MCF 10A (cell line): Measurements from ENCODE around the gene PUS1. TPM values are rescaled to one million over a fixed set of nuclear protein-coding genes. Genes with fewer than 3 reads are reported as not detected.

Source experiments
- BruUV-seq: library from RNA; stranded (reverse); fragments of 400-500 nt; replicated peaks from 2 replicates; lab custom pipeline; 2021; lab: Mats Ljungman, UMichigan
- CTCF ChIA-PET: fragments of 300-600 bp; sonication (Branson Sonifier 250); formaldehyde crosslinking; extraction: SDS; loops from one replicate; lab custom pipeline; 2021; ENCODE audit warnings: antibody characterized with exemption, inconsistent platforms; lab: Yijun Ruan, JAX
- POLR2A ChIA-PET: fragments of 300-600, 350-650 bp; sonication (Branson Sonifier 250); formaldehyde crosslinking; extraction: SDS; loops from one replicate; lab custom pipeline; 2020; ENCODE audit warnings: antibody characterized with exemption, inconsistent platforms; lab: Yijun Ruan, JAX
- DNase-seq: peaks from one replicate; pipeline ENCODE4 v3.0.0-alpha.2; 2018; ENCODE audit not compliant: unreplicated experiment
- H3K27ac Mint-ChIP-seq: one replicate; pipeline ENCODE4 v1.8.0; 2022; ENCODE audit warnings: mild to moderate bottlenecking, low read depth, mixed read lengths; ENCODE audit not compliant: unreplicated experiment
- H3K27me3 Mint-ChIP-seq: one replicate; pipeline ENCODE4 v1.8.0; 2022; ENCODE audit warnings: mixed read lengths; ENCODE audit not compliant: insufficient read depth, unreplicated experiment
- H3K36me3 Mint-ChIP-seq: one replicate; pipeline ENCODE4 v1.8.0; 2022; ENCODE audit warnings: mild to moderate bottlenecking, moderate library complexity, mixed read lengths; ENCODE audit not compliant: insufficient read depth, unreplicated experiment
- H3K4me1 Mint-ChIP-seq: one replicate; pipeline ENCODE4 v1.8.0; 2022; ENCODE audit warnings: mixed read lengths; ENCODE audit not compliant: insufficient read depth, unreplicated experiment
- H3K4me3 Mint-ChIP-seq: one replicate; pipeline ENCODE4 v1.8.0; 2022; ENCODE audit warnings: mild to moderate bottlenecking, moderate library complexity, mixed read lengths; ENCODE audit not compliant: unreplicated experiment
- H3K9me3 Mint-ChIP-seq: one replicate; pipeline ENCODE4 v1.8.0; 2022; ENCODE audit warnings: mixed read lengths; ENCODE audit not compliant: unreplicated experiment
- intact Hi-C: fragments of 100-400 bp; cut with micrococcal nuclease; formaldehyde crosslinking; loops from 2 replicates; pipeline ENCODE4 v1.14.1; 2022
- total RNA-seq: library from RNA; stranded (reverse); gene quantifications from 2 replicates; pipeline ENCODE4 v1.2.3, GENCODE V29; 2022
- TF ChIP-seq, protein P1 (sequence below): fragments of 200-600 bp; IDR thresholded peaks from one replicate; pipeline ENCODE4 v1.8.0; 2022; ENCODE audit warnings: antibody characterized with exemption, mild to moderate bottlenecking; ENCODE audit not compliant: unreplicated experiment

Gene PUS1
- total RNA-seq, 1 experiment from 2014 or later = 72.3 TPM

DNA sequence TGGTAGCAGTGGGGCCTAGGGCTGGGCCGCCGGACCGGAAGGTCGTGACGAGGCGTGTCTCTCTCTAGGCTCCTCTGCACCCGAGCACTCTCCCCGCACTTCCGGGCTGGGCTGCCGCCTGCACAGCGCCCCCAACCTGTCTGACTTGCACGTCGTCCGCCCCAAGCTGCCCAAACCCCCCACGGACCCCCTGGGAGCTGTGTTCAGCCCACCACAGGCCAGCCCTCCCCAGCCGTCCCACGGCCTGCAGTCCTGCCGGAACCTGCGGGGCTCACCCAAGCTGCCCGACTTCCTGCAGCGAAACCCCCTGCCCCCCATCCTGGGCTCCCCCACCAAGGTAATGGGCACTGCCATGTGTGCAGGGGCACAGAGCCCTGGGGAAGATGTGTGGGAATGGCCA is 13.3 kb upstream of the PUS1 start:
- Mint-ChIP-seq H3K36me3 (peaks cover 48% of the 10 kb centered on the region), H3K4me3 (no peak overlapping the region), H3K4me1 (peaks cover 9% of the 10 kb centered on the region), H3K9me3 (no peaks in the 10 kb centered on the region), H3K27me3 (no peaks in the 10 kb centered on the region), H3K27ac (no peak overlapping the region)
- CTCF ChIA-PET = interaction anchor here (0.7 kb wide), 2 partner anchors 32 to 120 kb away, joined by 3 to 4 read pairs; no protein-coding TSS in a partner anchor
- BruUV-seq = no TSS peak
- intact Hi-C loops = no loop called here
- TF ChIP-seq, protein P1, sequence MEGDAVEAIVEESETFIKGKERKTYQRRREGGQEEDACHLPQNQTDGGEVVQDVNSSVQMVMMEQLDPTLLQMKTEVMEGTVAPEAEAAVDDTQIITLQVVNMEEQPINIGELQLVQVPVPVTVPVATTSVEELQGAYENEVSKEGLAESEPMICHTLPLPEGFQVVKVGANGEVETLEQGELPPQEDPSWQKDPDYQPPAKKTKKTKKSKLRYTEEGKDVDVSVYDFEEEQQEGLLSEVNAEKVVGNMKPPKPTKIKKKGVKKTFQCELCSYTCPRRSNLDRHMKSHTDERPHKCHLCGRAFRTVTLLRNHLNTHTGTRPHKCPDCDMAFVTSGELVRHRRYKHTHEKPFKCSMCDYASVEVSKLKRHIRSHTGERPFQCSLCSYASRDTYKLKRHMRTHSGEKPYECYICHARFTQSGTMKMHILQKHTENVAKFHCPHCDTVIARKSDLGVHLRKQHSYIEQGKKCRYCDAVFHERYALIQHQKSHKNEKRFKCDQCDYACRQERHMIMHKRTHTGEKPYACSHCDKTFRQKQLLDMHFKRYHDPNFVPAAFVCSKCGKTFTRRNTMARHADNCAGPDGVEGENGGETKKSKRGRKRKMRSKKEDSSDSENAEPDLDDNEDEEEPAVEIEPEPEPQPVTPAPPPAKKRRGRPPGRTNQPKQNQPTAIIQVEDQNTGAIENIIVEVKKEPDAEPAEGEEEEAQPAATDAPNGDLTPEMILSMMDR = no peak
- DNase-seq = no peak
- POLR2A ChIA-PET = no interaction called here

GRCh38 chr12:131916306-131917138 is 12.6 kb upstream of the PUS1 start:
- TF ChIP-seq, protein P1 = no peak
- no peak for DNase-seq

DNA sequence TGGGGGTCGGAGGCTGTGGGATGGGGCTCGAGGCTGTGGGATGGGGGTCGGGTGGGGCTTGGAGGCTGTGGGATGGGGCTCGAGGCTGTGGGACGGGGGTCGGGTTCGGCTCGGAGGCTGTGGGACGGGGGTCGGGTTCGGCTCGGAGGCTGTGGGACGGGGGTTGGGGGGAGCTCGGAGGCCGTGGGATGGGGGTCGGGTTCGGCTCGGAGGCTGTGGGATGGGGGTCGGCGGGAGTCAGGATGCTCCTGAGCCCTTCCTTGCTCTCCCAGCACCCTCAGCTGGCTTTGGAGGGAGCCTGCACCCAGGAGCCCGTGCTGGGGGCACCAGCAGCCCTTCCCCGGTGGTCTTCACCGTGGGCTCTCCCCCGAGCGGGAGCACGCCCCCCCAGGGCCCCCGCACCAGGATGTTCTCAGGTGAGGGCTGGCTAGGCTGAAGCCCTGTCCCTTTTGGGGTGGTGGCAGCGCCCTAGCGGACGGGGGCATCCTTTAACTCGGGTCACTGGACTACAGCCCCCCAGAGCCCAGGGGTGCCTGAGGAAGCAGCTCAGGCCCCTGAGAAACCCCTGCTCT is 11.9 kb upstream of the PUS1 start:
- POLR2A ChIA-PET = no interaction called here
- Mint-ChIP-seq H3K4me3 (no peak overlapping the region), H3K27me3 (no peaks in the 10 kb centered on the region), H3K36me3 (peaks cover 53% of the 10 kb centered on the region), H3K9me3 (no peaks in the 10 kb centered on the region), H3K4me1 (peaks cover 6% of the 10 kb centered on the region), H3K27ac (no peak overlapping the region)
- BruUV-seq = no TSS peak
- CTCF ChIA-PET = interaction anchor here (1.2 kb wide), 1 partner anchor 81 kb away, joined by 5 read pairs; no protein-coding TSS in a partner anchor
- TF ChIP-seq, protein P1 = no peak
- intact Hi-C loops = no loop called here
- no peak for DNase-seq

More at GRCh38 chr12:131916306-131917138, 12.6 kb upstream of the PUS1 start:
- POLR2A ChIA-PET = no interaction called here
- BruUV-seq = no TSS peak
- intact Hi-C loops = no loop called here
- Mint-ChIP-seq H3K27me3 (no peaks in the 10 kb centered on the region), H3K4me1 (peaks cover 9% of the 10 kb centered on the region), H3K36me3 (peaks cover 52% of the 10 kb centered on the region), H3K9me3 (no peaks in the 10 kb centered on the region), H3K4me3 (no peak overlapping the region), H3K27ac (no peak overlapping the region)
- CTCF ChIA-PET = interaction anchor here (0.7 kb wide), 2 partner anchors 33 to 119 kb away, joined by 3 to 4 read pairs; no protein-coding TSS in a partner anchor

DNA sequence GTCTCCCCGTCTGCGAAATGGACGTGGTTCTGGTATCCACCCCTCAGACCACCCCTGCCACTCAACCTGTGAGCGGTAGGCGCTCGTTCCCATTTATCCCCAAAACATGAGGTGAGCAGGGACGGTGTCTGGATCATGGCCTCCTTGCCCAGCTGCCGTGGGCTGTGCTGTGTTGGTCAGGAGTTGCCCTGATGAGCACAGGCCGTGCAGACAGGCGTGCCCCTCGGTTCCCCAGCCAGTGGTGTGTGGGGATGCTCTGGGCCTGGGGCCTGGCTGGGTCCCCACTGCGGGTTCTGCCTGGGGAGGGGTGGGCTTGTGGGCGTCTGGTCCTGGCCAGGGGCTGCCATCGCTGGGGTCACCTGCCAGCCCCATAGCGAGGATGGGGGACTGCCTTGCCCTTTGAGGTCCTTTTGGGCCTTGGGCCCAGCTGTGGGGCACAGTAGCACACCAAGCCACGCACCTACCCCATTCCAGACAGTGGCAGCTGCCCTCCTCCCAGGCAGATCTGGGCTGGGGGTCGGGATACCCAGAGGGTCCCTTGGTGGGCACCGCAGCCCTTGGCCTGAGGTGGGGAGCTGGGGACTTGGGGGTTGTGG is 11.3 kb upstream of the PUS1 start:
- no TSS peak for BruUV-seq
- Mint-ChIP-seq H3K27me3 (no peaks in the 10 kb centered on the region), H3K9me3 (no peaks in the 10 kb centered on the region), H3K27ac (no peak overlapping the region), H3K4me3 (no peak overlapping the region), H3K4me1 (no peaks in the 10 kb centered on the region), H3K36me3 (peaks cover 47% of the 10 kb centered on the region)
- DNase-seq = no peak
- TF ChIP-seq, protein P1 = no peak
- ChIA-PET CTCF (interaction anchor here (1.2 kb wide), 1 partner anchor 82 kb away, joined by 5 read pairs; no protein-coding TSS in a partner anchor), POLR2A (no interaction called here)
- intact Hi-C loops = no loop called here
